Progenitor cell of endocrine pancreas (in vitro differentiated cells): ENCODE measurements around the gene FOXC1. TPM values are rescaled to one million over a fixed set of nuclear protein-coding genes. Genes with fewer than 3 reads are reported as not detected.

Experiments used
- DNase-seq: peaks from one replicate; pipeline ENCODE4 v3.0.0; 2021; ENCODE audit warnings: low spot score; ENCODE audit not compliant: unreplicated experiment
- H3K27ac Mint-ChIP-seq: 2 replicates; pipeline ENCODE4 v1.8.0; 2021; ENCODE audit warnings: mild to moderate bottlenecking, moderate library complexity, mixed read lengths
- H3K27me3 Mint-ChIP-seq: 2 replicates; pipeline ENCODE4 v1.8.0; 2021; ENCODE audit warnings: mixed read lengths
- H3K36me3 Mint-ChIP-seq: 2 replicates; pipeline ENCODE4 v1.8.0; 2022; ENCODE audit warnings: mixed read lengths; ENCODE audit not compliant: insufficient read depth
- H3K4me1 Mint-ChIP-seq: 2 replicates; pipeline ENCODE4 v1.8.0; 2021; ENCODE audit warnings: low read depth, mixed read lengths
- H3K4me3 Mint-ChIP-seq: 2 replicates; pipeline ENCODE4 v1.8.0; 2021; ENCODE audit warnings: low read depth, mild to moderate bottlenecking, moderate library complexity, mixed read lengths
- H3K9me3 Mint-ChIP-seq: 2 replicates; pipeline ENCODE4 v1.8.0; 2021; ENCODE audit warnings: low read depth, mixed read lengths
- total RNA-seq: library from RNA; stranded (reverse); gene quantifications from 2 replicates; pipeline ENCODE4 v1.2.1, GENCODE V29; 2021
- TF ChIP-seq, protein P1 (sequence below): fragments of 200-600 bp; sonication (generic); IDR thresholded peaks from one replicate; pipeline ENCODE4 v1.5.0; 2021; ENCODE audit warnings: antibody characterized with exemption, mild to moderate bottlenecking; ENCODE audit not compliant: unreplicated experiment

The FOXC1 gene
- total RNA-seq, 1 donor from 2014 or later, result 0.46 TPM

DNA sequence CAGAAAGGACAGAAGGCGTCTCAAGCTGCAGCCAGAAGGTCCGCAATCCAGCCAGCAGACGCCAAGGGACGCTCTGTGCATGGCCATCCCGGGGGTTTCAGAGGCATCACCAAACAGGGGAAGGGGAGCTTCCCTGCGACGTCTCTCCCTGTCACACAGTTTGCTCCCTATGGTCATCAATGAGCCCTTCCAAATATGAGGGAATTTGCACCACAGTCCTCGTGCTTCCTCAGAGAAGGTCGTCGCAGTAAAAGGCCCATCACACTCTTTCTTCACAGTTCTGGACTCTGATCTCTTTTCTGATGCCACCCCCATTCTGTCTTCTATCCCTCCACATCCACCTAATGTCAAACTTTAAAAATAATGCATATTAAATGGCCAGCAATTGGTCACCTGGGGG lies 10.2 kb upstream of the FOXC1 start:
- no peaks in the 10 kb centered on the region for H3K36me3 Mint-ChIP-seq
- H3K4me3 Mint-ChIP-seq, result no peak overlapping the region
- TF ChIP-seq, protein P1, sequence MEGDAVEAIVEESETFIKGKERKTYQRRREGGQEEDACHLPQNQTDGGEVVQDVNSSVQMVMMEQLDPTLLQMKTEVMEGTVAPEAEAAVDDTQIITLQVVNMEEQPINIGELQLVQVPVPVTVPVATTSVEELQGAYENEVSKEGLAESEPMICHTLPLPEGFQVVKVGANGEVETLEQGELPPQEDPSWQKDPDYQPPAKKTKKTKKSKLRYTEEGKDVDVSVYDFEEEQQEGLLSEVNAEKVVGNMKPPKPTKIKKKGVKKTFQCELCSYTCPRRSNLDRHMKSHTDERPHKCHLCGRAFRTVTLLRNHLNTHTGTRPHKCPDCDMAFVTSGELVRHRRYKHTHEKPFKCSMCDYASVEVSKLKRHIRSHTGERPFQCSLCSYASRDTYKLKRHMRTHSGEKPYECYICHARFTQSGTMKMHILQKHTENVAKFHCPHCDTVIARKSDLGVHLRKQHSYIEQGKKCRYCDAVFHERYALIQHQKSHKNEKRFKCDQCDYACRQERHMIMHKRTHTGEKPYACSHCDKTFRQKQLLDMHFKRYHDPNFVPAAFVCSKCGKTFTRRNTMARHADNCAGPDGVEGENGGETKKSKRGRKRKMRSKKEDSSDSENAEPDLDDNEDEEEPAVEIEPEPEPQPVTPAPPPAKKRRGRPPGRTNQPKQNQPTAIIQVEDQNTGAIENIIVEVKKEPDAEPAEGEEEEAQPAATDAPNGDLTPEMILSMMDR, result no peak
- peaks cover 69% of the 10 kb centered on the region for H3K27me3 Mint-ChIP-seq
- H3K27ac Mint-ChIP-seq, result no peak overlapping the region
- no peak for DNase-seq
- H3K4me1 Mint-ChIP-seq, result peaks cover 10% of the 10 kb centered on the region
- no peaks in the 10 kb centered on the region for H3K9me3 Mint-ChIP-seq

DNA sequence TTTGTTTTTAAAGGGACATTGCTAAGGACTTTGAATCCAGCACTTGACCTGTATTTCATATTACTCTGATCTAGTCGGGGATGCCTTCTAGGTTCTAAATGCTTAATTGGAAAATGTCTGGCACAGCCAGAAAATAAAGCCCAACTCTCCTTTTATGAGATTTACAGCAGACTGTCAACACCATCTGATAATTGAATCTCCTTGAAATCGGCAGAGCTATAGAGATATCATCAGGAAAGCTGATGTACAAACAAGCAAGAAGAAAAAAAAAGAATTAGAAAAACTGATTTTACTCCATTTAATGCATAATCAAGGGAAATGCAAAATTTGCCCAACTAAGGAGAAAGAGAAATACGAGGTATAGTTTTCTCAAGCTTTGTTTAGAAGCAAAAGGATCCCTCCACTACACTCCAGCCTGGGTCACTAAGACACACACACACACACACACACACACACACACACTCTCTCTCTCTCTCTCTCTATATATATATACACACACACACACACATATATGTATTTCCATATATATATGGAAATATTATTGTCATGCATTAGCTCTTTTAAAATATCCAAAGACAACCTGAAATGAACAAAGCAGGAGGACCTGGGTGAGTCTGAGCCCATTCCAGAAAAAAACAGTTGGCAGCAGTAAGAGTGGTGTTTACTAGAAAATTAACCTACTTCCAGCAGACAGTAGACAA lies 9.5 kb upstream of the FOXC1 start:
- no peak for DNase-seq
- TF ChIP-seq, protein P1, result no peak
- H3K27ac Mint-ChIP-seq, result no peak overlapping the region
- H3K9me3 Mint-ChIP-seq, result no peaks in the 10 kb centered on the region
- peaks cover 65% of the 10 kb centered on the region for H3K27me3 Mint-ChIP-seq
- H3K4me3 Mint-ChIP-seq, result no peak overlapping the region
- no peaks in the 10 kb centered on the region for H3K36me3 Mint-ChIP-seq
- peaks cover 10% of the 10 kb centered on the region for H3K4me1 Mint-ChIP-seq

DNA sequence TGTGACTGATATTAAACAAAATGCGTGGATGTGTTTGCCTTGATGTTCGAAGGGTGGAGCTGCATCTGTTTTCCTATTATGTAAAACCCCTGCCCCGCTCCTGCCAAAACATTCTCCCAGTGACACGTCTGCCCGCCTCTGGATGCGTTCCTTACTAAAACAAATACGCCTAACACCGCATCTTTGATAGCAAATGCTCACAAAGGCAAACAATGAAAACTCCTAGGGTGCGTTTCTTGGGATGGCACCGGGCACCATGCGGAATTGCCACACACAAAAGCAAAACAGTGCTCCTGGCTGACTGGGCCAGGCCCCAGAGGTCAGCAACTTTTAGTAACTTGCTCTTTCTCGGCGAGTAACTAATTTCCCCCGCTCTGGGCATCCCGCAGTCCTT lies 9.0 kb upstream of the FOXC1 start:
- peaks cover 70% of the 10 kb centered on the region for H3K27me3 Mint-ChIP-seq
- TF ChIP-seq, protein P1, result no peak
- H3K27ac Mint-ChIP-seq, result no peak overlapping the region
- no peak for DNase-seq
- H3K4me1 Mint-ChIP-seq, result peaks cover 12% of the 10 kb centered on the region
- no peaks in the 10 kb centered on the region for H3K36me3 Mint-ChIP-seq
- H3K4me3 Mint-ChIP-seq, result no peak overlapping the region
- H3K9me3 Mint-ChIP-seq, result no peaks in the 10 kb centered on the region

DNA sequence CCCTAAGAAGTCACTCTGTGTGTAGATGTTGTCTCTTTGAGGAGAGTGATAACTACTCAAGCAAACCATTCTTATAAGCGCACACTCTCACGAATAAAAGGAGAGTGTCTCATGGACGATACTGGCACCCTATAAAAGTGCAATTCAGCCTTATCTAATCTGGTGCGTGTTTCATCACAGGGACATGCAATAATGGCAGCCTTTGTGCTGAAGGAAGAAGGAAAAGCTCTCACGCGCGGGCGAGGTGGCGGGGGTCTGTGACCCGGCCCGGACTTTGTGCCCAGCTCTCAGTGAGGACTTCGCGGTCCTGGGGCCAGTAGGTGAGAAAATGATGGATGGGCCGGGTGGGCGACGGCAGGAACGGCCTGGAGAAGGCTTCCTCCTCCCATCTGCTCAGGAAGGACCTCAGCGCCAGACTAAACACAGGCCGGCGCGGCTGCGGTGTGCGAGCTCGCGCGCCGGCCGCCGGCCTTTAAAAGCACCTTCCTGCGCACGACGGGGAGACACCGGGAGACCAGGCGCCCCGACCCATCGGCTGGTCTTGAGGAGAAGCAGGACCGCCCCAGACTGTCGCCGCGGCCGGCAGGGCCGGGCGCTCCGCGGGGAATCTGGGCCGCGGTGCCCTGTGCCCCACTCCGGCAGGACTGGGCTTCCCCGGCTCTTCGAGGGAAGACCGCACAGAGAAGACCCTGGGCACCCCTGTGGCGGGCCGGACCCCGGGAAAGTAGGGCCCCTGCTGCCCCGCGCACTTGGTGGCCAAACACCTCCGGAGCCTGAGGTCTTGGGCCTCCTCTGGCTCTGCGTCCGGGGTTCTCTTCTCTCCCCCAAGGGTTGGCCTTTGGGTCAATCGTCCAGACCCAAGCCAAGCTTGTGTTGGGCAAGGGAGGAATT lies 8.3 kb upstream of the FOXC1 start:
- no peaks in the 10 kb centered on the region for H3K36me3 Mint-ChIP-seq
- H3K27ac Mint-ChIP-seq, result no peak overlapping the region
- TF ChIP-seq, protein P1, result no peak
- H3K9me3 Mint-ChIP-seq, result no peaks in the 10 kb centered on the region
- H3K4me3 Mint-ChIP-seq, result no peak overlapping the region
- no peak for DNase-seq
- H3K4me1 Mint-ChIP-seq, result peaks cover 14% of the 10 kb centered on the region
- H3K27me3 Mint-ChIP-seq, result peaks cover 71% of the 10 kb centered on the region

DNA sequence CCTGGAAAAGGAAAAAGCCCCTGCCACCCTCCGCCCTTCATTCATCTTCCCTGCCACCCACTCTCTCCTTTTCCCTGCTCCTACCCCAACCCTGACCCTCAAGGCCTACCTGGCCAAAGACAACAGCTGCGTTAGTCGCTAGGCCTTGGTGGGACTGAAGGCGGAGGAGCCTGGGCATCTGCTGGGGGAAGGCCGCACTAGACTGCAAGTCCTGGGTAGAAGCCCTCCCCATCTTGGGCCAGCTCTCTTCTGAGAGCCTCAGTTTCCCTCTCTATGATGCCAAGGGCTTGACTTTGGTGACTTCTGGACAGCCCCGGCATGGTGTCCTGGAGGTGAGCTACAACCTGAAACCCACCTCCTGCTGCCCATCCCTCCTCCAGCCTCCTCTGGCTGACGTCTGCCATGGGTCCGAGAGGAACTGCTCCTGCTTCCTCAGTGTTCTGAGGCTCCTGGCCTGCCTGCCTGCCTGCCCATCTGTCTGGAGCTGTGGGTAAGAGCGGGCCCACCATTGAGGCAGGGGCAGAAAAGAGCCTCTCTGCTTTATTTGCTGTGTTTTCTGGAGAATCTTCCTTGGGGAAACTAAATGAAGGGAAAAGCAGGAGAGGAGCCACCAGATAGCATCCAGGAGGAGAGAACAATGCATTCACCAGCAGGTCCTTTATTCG lies 7.5 kb upstream of the FOXC1 start:
- TF ChIP-seq, protein P1, result no peak
- Mint-ChIP-seq H3K36me3 (no peaks in the 10 kb centered on the region), H3K27ac (no peak overlapping the region), H3K4me1 (peaks cover 12% of the 10 kb centered on the region), H3K27me3 (peaks cover 79% of the 10 kb centered on the region), H3K4me3 (no peak overlapping the region), H3K9me3 (no peaks in the 10 kb centered on the region)
- DNase-seq, result no peak
